HG03175 (cell line): ENCODE measurements around the gene SLC26A8.
"Not testable (repeated sequence)": the region's sequence is repeated elsewhere in the genome, so short reads cannot be mapped to it uniquely, and the experiment has no call there.

ENCODE experiments used
- ATAC-seq: cut with Tn5 transposase; IDR thresholded peaks from one replicate; pipeline ENCODE4 v1.9.1; 2021; ENCODE audit warnings: mild to moderate bottlenecking, moderate library complexity; ENCODE audit not compliant: unreplicated experiment

SLC26A8 gene

GRCh38 chr6:35919085-35919826 is 105.2 kb downstream of the SLC26A8 start:
- ATAC-seq, result no peak

- not testable (repeated sequence) for ATAC-seq
Observed at GRCh38 chr6:35916893-35917292, 107.5 kb downstream of the SLC26A8 start.

GRCh38 chr6:35916056-35916455 is 108.4 kb downstream of the SLC26A8 start:
- ATAC-seq, result no peak

- ATAC-seq, result no peak
Observed at GRCh38 chr6:35914536-35914935, 109.9 kb downstream of the SLC26A8 start.

- no peak for ATAC-seq
Observed at GRCh38 chr6:35911871-35912653, 112.4 kb downstream of the SLC26A8 start.

- ATAC-seq, result not testable (repeated sequence)
Observed at GRCh38 chr6:35909571-35909970, 114.9 kb downstream of the SLC26A8 start.

- ATAC-seq, result not testable (repeated sequence)
Observed at GRCh38 chr6:35908753-35909401, 115.6 kb downstream of the SLC26A8 start.

- no peak for ATAC-seq
Observed at GRCh38 chr6:35907750-35908149, 116.7 kb downstream of the SLC26A8 start.

GRCh38 chr6:35906499-35906846 is 118.0 kb downstream of the SLC26A8 start:
- no peak for ATAC-seq

GRCh38 chr6:35905841-35906498 is 118.5 kb downstream of the SLC26A8 start:
- ATAC-seq, result no peak

- ATAC-seq, result no peak
Observed at GRCh38 chr6:35905141-35905785, 119.2 kb downstream of the SLC26A8 start.

- no peak for ATAC-seq
Observed at GRCh38 chr6:35903679-35904078, 120.8 kb downstream of the SLC26A8 start.

GRCh38 chr6:35900448-35900847 is 124.0 kb downstream of the SLC26A8 start:
- ATAC-seq, result no peak

GRCh38 chr6:35898003-35898402 is 126.4 kb downstream of the SLC26A8 start:
- ATAC-seq, result no peak

GRCh38 chr6:35897486-35897885 is 127.0 kb downstream of the SLC26A8 start:
- ATAC-seq, result no peak

GRCh38 chr6:35897036-35897435 is 127.4 kb downstream of the SLC26A8 start:
- no peak for ATAC-seq

GRCh38 chr6:35896228-35896627 is 128.2 kb downstream of the SLC26A8 start:
- ATAC-seq, result no peak

- ATAC-seq, result no peak
Observed at GRCh38 chr6:35895560-35895959, 128.9 kb downstream of the SLC26A8 start.

GRCh38 chr6:35894776-35895175 is 129.7 kb downstream of the SLC26A8 start:
- no peak for ATAC-seq
